Measurements from ENCODE around the gene ADH5. TPM values are rescaled to one million over a fixed set of nuclear protein-coding genes. Genes with fewer than 3 reads are reported as not detected.
"Not testable (repeated sequence)": the region's sequence is repeated elsewhere in the genome, so short reads cannot be mapped to it uniquely, and the experiment has no call there.

ADH5 gene
- total and polyA plus RNA-seq, 4 donors: 90.4 to 190 (median 120) TPM

DNA sequence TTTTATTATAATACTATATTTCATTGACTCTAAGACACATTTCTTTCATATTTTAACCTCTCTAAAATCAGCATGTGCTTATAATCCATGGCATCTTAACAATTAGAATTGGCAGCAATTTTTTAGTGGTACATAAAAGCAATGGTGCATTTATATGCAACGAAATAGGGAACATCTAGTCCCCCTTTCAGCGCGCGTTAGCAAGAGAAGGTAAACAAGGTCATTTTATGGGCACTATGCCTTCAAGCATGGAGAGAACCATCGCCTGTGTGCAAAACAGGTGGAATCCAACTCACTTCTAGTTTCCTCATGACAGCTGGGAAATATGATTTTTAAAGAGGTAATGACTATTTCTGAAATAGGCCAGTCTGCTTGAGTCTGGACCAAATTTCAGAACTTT lies 6.4 kb downstream of the ADH5 start (continued):
- TF ChIP-seq, protein P1, sequence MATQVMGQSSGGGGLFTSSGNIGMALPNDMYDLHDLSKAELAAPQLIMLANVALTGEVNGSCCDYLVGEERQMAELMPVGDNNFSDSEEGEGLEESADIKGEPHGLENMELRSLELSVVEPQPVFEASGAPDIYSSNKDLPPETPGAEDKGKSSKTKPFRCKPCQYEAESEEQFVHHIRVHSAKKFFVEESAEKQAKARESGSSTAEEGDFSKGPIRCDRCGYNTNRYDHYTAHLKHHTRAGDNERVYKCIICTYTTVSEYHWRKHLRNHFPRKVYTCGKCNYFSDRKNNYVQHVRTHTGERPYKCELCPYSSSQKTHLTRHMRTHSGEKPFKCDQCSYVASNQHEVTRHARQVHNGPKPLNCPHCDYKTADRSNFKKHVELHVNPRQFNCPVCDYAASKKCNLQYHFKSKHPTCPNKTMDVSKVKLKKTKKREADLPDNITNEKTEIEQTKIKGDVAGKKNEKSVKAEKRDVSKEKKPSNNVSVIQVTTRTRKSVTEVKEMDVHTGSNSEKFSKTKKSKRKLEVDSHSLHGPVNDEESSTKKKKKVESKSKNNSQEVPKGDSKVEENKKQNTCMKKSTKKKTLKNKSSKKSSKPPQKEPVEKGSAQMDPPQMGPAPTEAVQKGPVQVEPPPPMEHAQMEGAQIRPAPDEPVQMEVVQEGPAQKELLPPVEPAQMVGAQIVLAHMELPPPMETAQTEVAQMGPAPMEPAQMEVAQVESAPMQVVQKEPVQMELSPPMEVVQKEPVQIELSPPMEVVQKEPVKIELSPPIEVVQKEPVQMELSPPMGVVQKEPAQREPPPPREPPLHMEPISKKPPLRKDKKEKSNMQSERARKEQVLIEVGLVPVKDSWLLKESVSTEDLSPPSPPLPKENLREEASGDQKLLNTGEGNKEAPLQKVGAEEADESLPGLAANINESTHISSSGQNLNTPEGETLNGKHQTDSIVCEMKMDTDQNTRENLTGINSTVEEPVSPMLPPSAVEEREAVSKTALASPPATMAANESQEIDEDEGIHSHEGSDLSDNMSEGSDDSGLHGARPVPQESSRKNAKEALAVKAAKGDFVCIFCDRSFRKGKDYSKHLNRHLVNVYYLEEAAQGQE (IDR thresholded peaks at IDR 0.05): no peak
- TF ChIP-seq RAD21 (IDR thresholded peaks at IDR 0.05) (no peak), SP1 (IDR thresholded peaks at IDR 0.05) (no peak), TAF1 (conservative IDR thresholded peaks at IDR 0.05) (no peak), EGR1 (IDR thresholded peaks at IDR 0.05; ENCODE audit: low read depth in 2 of 2) (no peak), HNF4A (conservative IDR thresholded peaks at IDR 0.05) (no peak)

DNA sequence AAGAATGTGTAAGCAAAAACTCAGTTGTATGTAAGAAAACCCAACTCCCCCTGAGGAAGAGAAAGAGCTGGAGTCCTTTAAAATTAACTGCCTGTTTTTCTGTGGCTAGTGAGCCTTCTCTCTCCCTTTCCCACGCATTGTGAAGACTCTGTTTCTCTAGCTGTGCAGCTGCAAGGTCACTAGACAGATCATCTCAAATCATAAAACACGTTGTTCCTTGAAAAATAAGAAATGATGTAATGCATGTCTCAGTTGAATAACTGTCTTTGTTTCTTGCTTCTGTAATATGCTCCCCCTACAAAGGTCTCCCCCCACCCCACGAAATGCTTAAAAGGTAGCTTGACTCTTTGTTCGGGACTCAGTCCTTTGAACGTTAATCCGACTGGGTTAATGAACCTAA lies 7.7 kb downstream of the ADH5 start:
- H3K9me3 ChIP-seq (ENCODE audit: control insufficient read depth in 4 of 4, low read length in 3 of 4); DNase-seq (ENCODE audit: low spot score); H3K4me3 ChIP-seq (ENCODE audit: low read depth in 1 of 3, low read length in 3 of 3); H3K27ac ChIP-seq (ENCODE audit: low read depth in 1 of 2, low read length in 2 of 2); H3K9ac ChIP-seq (ENCODE audit: low read depth in 1 of 2, low read length in 2 of 2); H3K27me3 ChIP-seq (ENCODE audit: control insufficient read depth in 4 of 4, insufficient read depth in 4 of 4, low read length in 3 of 4): not testable (repeated sequence)
- Histone ChIP-seq H3K4me1 (ENCODE audit: control insufficient read depth in 4 of 4, insufficient read depth in 4 of 4, low read length in 3 of 4) (peaks cover 7 to 19% (median 13%) of the 10 kb centered on the region in 4 donors), H3K36me3 (ENCODE audit: control insufficient read depth in 4 of 4, insufficient read depth in 3 of 4, low read depth in 1 of 4, low read length in 3 of 4) (peaks cover 14 to 55% (median 49%) of the 10 kb centered on the region in 4 donors)
- 75% methylated on average over 6 of the region's 6 CpGs for WGBS

DNA sequence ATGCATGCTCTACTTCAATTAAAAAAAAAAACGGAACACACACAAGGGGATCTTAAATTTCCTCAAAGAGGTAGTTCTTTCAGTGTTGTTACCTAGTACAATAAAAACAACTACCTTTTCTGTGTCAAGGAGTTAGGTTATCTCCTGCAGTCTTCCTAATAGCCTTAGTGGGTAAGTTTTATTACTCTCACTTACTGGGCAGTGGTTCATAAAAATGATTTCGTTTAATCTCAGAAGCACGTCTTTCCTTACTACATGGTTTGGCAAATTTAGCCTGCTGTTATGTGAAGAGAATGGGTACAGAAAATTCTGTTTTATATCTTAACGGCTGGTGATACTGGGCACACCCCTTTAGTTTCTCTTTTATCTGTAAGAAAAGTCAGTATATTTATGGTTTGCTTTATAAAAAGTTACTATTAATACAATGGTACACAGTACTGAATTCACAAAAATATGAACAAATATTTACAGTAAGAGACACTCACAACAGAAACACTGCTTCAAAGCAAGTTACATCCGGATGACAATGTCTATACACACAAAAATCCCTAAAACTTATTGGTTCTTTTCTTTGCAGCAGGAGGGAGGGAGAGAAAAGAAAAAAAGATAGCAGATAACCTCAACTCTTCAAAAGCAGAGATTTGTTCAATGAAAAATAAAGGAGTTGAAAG lies 8.8 kb downstream of the ADH5 start:
- no peak for TF ChIP-seq TAF1 (conservative IDR thresholded peaks at IDR 0.05)
- TF ChIP-seq YY1 (IDR thresholded peaks at IDR 0.05): no peak
- no peak overlapping the region for H3K4me3 ChIP-seq (ENCODE audit: low read depth in 1 of 3, low read length in 3 of 3)
- no peak overlapping the region for H3K27ac ChIP-seq (ENCODE audit: low read depth in 1 of 2, low read length in 2 of 2)
- WGBS: 76% methylated on average over 5 of the region's 5 CpGs
- peaks cover 10 to 58% (median 55%) of the 10 kb centered on the region in 4 donors for H3K36me3 ChIP-seq (ENCODE audit: control insufficient read depth in 4 of 4, insufficient read depth in 3 of 4, low read depth in 1 of 4, low read length in 3 of 4)
- no peaks in the 10 kb centered on the region for H3K27me3 ChIP-seq (ENCODE audit: control insufficient read depth in 4 of 4, insufficient read depth in 4 of 4, low read length in 3 of 4)
- H3K4me1 ChIP-seq (ENCODE audit: control insufficient read depth in 4 of 4, insufficient read depth in 4 of 4, low read length in 3 of 4): peaks cover 7 to 16% (median 11%) of the 10 kb centered on the region in 4 donors
- H3K9ac ChIP-seq (ENCODE audit: low read depth in 1 of 2, low read length in 2 of 2): no peak overlapping the region
- no peaks in the 10 kb centered on the region for H3K9me3 ChIP-seq (ENCODE audit: control insufficient read depth in 4 of 4, low read length in 3 of 4)
- DNase-seq (ENCODE audit: low spot score): no peak

DNA sequence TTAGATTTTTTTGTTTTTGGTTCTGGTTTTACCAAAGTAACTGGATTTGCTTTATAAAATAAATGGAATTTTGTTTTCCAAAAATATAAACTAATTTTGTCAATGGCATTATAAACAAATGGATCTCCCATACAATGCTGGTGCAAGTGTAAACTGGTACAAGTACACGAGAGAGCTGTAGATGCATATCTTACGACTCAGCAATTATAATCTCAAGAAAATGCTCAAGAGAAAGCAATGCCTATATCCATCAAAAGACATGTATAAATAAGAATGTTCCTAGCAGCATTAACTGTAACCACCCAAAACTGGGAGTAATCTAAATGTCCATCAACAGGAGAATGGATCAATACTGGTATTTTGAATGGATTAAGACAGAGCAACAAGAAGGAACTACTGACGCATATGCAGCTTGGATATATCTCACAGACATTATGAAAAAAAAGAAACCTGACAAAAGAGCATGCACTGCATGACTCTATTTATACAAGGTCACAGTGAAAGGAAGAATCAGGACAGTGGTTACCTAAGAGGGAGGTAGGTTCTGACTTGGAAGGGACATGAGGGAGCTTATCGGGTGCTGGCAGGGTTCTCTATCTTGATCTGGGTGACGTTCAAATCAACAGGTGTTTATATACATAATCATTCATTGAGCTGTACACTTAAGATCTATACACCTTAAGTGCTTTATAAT lies 9.5 kb downstream of the ADH5 start:
- Histone ChIP-seq H3K4me1 (ENCODE audit: control insufficient read depth in 4 of 4, insufficient read depth in 4 of 4, low read length in 3 of 4) (peaks cover 6 to 20% (median 8%) of the 10 kb centered on the region in 4 donors), H3K27ac (ENCODE audit: low read depth in 1 of 2, low read length in 2 of 2) (no peak overlapping the region), H3K36me3 (ENCODE audit: control insufficient read depth in 4 of 4, insufficient read depth in 3 of 4, low read depth in 1 of 4, low read length in 3 of 4) (peaks cover 7 to 57% (median 51%) of the 10 kb centered on the region in 4 donors), H3K4me3 (ENCODE audit: low read depth in 1 of 3, low read length in 3 of 3) (no peak overlapping the region), H3K9me3 (ENCODE audit: control insufficient read depth in 4 of 4, low read length in 3 of 4) (no peaks in the 10 kb centered on the region), H3K27me3 (ENCODE audit: control insufficient read depth in 4 of 4, insufficient read depth in 4 of 4, low read length in 3 of 4) (no peaks in the 10 kb centered on the region), H3K9ac (ENCODE audit: low read depth in 1 of 2, low read length in 2 of 2) (no peak overlapping the region)
- WGBS: 58% methylated on average over 5 of the region's 5 CpGs
- no peak for DNase-seq (ENCODE audit: low spot score)
- TF ChIP-seq RXRA (IDR thresholded peaks at IDR 0.05): no peak
- TF ChIP-seq FOXA2 (IDR thresholded peaks at IDR 0.05): no peak
- TF ChIP-seq, protein P2, sequence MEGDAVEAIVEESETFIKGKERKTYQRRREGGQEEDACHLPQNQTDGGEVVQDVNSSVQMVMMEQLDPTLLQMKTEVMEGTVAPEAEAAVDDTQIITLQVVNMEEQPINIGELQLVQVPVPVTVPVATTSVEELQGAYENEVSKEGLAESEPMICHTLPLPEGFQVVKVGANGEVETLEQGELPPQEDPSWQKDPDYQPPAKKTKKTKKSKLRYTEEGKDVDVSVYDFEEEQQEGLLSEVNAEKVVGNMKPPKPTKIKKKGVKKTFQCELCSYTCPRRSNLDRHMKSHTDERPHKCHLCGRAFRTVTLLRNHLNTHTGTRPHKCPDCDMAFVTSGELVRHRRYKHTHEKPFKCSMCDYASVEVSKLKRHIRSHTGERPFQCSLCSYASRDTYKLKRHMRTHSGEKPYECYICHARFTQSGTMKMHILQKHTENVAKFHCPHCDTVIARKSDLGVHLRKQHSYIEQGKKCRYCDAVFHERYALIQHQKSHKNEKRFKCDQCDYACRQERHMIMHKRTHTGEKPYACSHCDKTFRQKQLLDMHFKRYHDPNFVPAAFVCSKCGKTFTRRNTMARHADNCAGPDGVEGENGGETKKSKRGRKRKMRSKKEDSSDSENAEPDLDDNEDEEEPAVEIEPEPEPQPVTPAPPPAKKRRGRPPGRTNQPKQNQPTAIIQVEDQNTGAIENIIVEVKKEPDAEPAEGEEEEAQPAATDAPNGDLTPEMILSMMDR (IDR thresholded peaks at IDR 0.05; ENCODE audit: low read depth, low read length, missing input control): no peak
- TF ChIP-seq FOXA1 (IDR thresholded peaks at IDR 0.05): no peak
- no peak for TF ChIP-seq EGR1 (IDR thresholded peaks at IDR 0.05; ENCODE audit: low read depth in 2 of 2)
- TF ChIP-seq, protein P3, sequence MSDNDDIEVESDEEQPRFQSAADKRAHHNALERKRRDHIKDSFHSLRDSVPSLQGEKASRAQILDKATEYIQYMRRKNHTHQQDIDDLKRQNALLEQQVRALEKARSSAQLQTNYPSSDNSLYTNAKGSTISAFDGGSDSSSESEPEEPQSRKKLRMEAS (IDR thresholded peaks at IDR 0.05): no peak
- no peak for TF ChIP-seq JUND (IDR thresholded peaks at IDR 0.05)
- TF ChIP-seq HNF4G (IDR thresholded peaks at IDR 0.05): no peak
- no peak for TF ChIP-seq GABPA (IDR thresholded peaks at IDR 0.05 in 1 of 2, conservative IDR thresholded peaks at IDR 0.05 in 1 of 2)
- no peak for TF ChIP-seq SP1 (IDR thresholded peaks at IDR 0.05)
- TF ChIP-seq YY1 (IDR thresholded peaks at IDR 0.05): no peak
- TF ChIP-seq, protein P4, sequence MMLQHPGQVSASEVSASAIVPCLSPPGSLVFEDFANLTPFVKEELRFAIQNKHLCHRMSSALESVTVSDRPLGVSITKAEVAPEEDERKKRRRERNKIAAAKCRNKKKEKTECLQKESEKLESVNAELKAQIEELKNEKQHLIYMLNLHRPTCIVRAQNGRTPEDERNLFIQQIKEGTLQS (IDR thresholded peaks at IDR 0.05): no peak
- TF ChIP-seq, protein P5, sequence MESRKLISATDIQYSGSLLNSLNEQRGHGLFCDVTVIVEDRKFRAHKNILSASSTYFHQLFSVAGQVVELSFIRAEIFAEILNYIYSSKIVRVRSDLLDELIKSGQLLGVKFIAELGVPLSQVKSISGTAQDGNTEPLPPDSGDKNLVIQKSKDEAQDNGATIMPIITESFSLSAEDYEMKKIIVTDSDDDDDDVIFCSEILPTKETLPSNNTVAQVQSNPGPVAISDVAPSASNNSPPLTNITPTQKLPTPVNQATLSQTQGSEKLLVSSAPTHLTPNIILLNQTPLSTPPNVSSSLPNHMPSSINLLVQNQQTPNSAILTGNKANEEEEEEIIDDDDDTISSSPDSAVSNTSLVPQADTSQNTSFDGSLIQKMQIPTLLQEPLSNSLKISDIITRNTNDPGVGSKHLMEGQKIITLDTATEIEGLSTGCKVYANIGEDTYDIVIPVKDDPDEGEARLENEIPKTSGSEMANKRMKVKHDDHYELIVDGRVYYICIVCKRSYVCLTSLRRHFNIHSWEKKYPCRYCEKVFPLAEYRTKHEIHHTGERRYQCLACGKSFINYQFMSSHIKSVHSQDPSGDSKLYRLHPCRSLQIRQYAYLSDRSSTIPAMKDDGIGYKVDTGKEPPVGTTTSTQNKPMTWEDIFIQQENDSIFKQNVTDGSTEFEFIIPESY (IDR thresholded peaks at IDR 0.05): no peak

Measured in liver (tissue), 9 donors.